HG02852 (cell line): ENCODE data around the gene CYB5A.

Experiments used
- ATAC-seq: cut with Tn5 transposase; IDR thresholded peaks from one replicate; pipeline ENCODE4 v1.9.1; 2021; ENCODE audit warnings: mild to moderate bottlenecking, moderate library complexity; ENCODE audit not compliant: unreplicated experiment

The CYB5A gene

GRCh38 chr18:74219056-74219455 lies 72.7 kb downstream of the CYB5A start:
- no peak for ATAC-seq

DNA sequence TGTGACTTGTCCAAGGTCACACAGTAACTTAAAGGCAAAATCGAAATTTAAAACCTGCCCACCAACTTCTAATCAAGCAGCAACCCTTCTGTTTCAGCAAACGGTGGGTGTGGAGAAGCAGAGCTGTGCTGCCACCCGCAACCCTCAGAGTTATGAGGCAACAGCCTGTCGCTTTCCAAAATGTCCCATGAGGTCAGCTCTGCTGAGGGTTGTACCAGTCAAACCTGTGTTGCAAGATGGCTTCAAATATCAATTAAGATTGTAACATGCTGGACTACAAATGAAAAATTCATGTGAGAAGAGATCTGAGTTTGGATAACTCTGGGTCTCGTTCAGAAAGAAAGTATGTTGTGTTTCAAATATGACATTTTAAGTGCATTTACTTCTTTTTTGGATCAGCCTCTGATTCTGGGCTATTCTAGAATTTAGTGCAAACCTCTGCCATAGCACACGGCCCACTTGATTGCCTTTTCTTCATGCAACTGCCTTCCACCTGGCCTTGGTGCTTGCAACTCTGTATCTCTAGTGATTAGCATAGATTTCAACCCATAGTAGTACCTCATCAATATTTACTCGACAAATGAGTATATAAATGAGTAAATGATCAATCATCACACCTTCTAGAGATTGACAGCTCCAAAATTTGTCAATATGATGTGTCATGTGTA lies 74.2 kb downstream of the CYB5A start:
- ATAC-seq, result no peak

- no peak for ATAC-seq
Observed at GRCh38 chr18:74216661-74217110, 75.1 kb downstream of the CYB5A start.

DNA sequence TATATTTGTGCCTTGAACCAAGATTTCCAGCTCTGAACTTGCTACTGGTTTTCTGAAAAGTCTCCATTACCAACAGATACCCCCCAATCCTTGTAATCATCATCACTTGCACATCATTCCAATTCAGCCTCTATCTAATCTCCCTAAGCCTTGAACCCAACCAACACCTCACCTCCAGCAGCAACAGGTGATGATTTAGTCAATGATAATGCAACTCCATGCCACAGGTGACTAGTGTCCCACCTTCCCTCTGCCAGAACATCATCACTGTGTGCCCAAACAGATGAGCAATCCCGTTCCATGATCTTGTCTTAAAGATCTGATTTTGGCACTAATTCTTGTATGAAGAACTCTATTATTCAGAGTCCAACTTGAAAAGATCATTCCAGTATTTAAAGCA lies 75.9 kb downstream of the CYB5A start:
- ATAC-seq, result no peak

DNA sequence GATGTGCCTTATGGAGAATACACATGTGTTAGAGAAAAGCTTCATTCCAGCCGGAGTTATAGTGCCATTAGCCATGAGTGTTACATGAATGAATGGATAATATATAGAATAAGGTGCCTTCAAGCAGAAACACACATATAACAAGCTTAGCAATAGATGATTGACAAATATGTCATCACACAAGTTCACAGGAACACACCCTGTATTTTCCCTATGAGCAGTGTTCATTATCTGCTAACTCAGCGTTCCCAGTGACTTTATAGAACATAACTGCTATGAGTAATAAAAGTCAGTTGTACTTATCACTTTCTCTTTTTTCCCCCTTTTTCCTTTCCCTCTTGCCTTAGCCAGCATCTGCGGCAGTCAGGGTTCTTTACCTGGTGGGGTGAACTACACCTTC lies 78.3 kb downstream of the CYB5A start:
- ATAC-seq, result no peak

DNA sequence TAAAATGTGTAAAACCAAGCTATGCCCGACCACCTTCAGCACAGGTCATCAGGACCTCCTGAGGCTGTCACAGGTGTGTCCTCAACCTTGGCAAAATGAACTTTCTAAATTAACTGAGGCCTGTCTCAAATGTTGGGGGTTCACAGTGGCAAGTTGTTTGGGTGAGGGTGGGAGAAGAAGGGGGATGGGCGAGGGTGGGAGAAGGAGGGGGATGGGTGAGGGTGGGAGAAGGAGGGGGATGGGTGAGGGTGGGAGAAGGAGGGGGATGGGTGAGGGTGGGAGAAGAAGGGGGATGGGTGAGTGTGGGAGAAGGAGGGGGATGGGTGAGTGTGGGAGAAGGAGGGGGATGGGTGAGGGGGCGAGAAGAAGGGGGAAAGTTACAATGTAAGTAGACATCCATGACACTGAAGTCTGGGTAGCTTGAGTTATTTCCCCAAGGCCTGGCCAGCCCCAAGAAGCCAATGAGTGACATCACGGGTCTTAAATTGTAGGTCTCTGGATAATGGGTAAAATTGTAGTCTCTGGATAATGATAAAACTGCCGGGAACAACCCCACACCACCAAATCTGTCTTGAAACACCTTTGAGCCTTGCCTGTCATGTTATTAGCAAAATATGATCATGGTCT lies 87.1 kb downstream of the CYB5A start:
- no peak for ATAC-seq

- ATAC-seq, result no peak
Observed at GRCh38 chr18:74203811-74204210, 88.0 kb downstream of the CYB5A start.
